DND-41 (cell line): Measurements from ENCODE around the gene PHKB.

ENCODE experiments used
- EZH2 ChIP-seq: IDR thresholded peaks from 3 replicates; pipeline ENCODE4 v1.6.1; 2012; ENCODE audit warnings: borderline replicate concordance, low read depth, mild to moderate bottlenecking, moderate library complexity, low read length, inconsistent platforms; ENCODE audit not compliant: severe bottlenecking
- TF ChIP-seq, protein P1 (sequence below): IDR thresholded peaks from 2 replicates; pipeline ENCODE4 v1.5.1; 2012; ENCODE audit warnings: borderline replicate concordance, low read length, moderate library complexity, mild to moderate bottlenecking; ENCODE audit not compliant: poor library complexity, severe bottlenecking; ENCODE audit errors: extremely low read depth

DNA sequence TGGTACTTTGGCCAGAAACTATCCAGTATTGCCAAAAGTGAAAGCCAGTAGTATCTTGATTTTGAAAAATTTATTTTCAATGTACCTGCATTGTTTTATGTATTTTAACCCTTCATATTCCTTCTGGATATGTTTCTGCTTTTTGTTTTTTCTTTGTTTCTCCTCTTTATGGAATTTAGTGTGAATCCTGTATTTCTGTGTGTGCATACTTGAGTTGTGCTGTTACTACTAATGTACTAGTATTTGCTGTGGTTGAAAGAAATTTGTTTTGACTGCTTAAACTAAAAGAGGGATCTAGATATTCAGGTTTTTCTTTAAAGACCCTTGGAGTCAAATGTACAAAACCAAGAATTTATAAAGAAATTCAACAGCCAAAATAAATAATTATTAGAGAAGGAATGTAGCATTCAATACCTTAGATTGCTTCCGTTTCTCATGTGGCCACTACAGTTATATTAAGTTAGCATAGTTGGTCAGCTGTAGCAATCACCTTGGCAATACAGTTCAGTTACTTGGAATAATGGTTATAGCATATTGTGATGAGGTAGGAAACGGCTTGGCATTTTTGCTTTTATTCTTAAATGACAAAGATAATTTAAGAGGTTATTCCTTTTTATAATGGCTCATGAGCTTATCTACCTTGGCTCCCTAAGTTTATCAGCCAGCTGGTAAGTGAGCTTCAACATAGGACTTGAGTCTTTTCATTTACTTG, 4.9 kb downstream of the PHKB start:
- TF ChIP-seq, protein P1, sequence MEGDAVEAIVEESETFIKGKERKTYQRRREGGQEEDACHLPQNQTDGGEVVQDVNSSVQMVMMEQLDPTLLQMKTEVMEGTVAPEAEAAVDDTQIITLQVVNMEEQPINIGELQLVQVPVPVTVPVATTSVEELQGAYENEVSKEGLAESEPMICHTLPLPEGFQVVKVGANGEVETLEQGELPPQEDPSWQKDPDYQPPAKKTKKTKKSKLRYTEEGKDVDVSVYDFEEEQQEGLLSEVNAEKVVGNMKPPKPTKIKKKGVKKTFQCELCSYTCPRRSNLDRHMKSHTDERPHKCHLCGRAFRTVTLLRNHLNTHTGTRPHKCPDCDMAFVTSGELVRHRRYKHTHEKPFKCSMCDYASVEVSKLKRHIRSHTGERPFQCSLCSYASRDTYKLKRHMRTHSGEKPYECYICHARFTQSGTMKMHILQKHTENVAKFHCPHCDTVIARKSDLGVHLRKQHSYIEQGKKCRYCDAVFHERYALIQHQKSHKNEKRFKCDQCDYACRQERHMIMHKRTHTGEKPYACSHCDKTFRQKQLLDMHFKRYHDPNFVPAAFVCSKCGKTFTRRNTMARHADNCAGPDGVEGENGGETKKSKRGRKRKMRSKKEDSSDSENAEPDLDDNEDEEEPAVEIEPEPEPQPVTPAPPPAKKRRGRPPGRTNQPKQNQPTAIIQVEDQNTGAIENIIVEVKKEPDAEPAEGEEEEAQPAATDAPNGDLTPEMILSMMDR = no peak
- TF ChIP-seq EZH2 = no peak
